Adrenal gland (tissue), 12 donors: ENCODE results near the gene CPXM2. TPM values are rescaled to one million over a fixed set of nuclear protein-coding genes. Genes with fewer than 3 reads are reported as not detected.
A peak's percentile ranks its signal among the peaks of the same experiment; 100 is the strongest.

Experiments used
- DNase-seq, 7 donors: peaks; one replicate each; pipeline ENCODE4 v3.0.0-alpha.2; 2019 to 2020
- H3K27ac ChIP-seq, 5 donors: fragments of 200-600 bp; sonication (generic) in 4 of 5; 1 replicate in 3 of 5; 2 replicates in 2 of 5; pipeline versions ENCODE4 v1.5.1 to v1.8.0; 2016 to 2020; ENCODE audit warnings: mild to moderate bottlenecking in 1 of 5
- H3K27me3 ChIP-seq: fragments of 200-600 bp; 2 replicates; pipeline ENCODE4 v1.8.0; 2021
- H3K36me3 ChIP-seq, 2 donors: fragments of 200-600 bp; replicated peaks in 1 of 2; 1 replicate in 1 of 2; 2 replicates in 1 of 2; pipeline versions ENCODE4 v1.5.1 to v1.8.0; 2018 to 2022
- H3K4me1 ChIP-seq, 2 donors: fragments of 200-600 bp; replicated peaks in 1 of 2; 1 replicate in 1 of 2; 2 replicates in 1 of 2; pipeline versions ENCODE4 v1.5.1 to v1.8.0; 2018 to 2021
- H3K4me3 ChIP-seq, 4 donors: fragments of 200-600 bp; sonication (generic) in 3 of 4; one replicate each; pipeline ENCODE4 v1.5.1; 2016 to 2018
- H3K9me3 ChIP-seq, 3 donors: fragments of 200-600 bp; sonication (generic) in 1 of 3; replicated peaks in 1 of 3; 1 replicate in 2 of 3; 2 replicates in 1 of 3; pipeline versions ENCODE4 v1.5.1 to v1.8.0; 2016 to 2021
- CTCF ChIP-seq, 6 experiments: fragments of 450-650 bp in 4 of 6; fragments of 200-600 bp in 2 of 6; sonication (generic) in 1 of 6; IDR thresholded peaks; 1 replicate in 5 of 6; 2 replicates in 1 of 6; pipeline versions ENCODE4 v1.5.1 to v1.8.0; 2016 to 2021; ENCODE audit warnings: antibody characterized with exemption in 6 of 6, mild to moderate bottlenecking in 2 of 6, moderate library complexity in 1 of 6
- POLR2A ChIP-seq, 2 donors: fragments of 450-650 bp; IDR thresholded peaks; one replicate each; pipeline ENCODE4 v1.6.1; 2017; ENCODE audit warnings: antibody characterized with exemption in 2 of 2, mild to moderate bottlenecking in 2 of 2, moderate library complexity in 1 of 2
- WGBS, 4 donors: extraction: QIAGEN DNeasy Blood & Tissue Kit in 2 of 4; methylation state at CpG; one replicate each; pipeline versions ENCODE4 v1.1.5 to v1.1.7; 2013 to 2017; 5-methylcytosine and 5-hydroxymethylcytosine counted together
- intact Hi-C, 2 donors: fragments of 100-400 bp; cut with DNase I; formaldehyde crosslinking; loops; one replicate each; pipeline versions ENCODE4 v1.14.1 to v1.15.0; 2022 to 2023
- polyA plus RNA-seq, 3 donors: library from polyadenylated mRNA; stranded (reverse); fragments of 200-250 nt in 2 of 3; fragments of 350-450 nt in 1 of 3; fragmentation: Illumina TruSeq in 1 of 3; extraction: RNeasy Lipid Tissue Mini Kit (QIAGEN cat#74804) in 1 of 3; gene quantifications; one replicate each; pipeline ENCODE4 v1.2.3, GENCODE V29; 2013 to 2014
- total RNA-seq, 9 donors: library from RNA; depleted of rRNA in 4 of 9; stranded (reverse); fragments of >200 nt in 4 of 9; fragments of 120-200 nt in 1 of 9; fragmentation: NEBNext Ultra II Directional in 1 of 9; extraction: Animal tissue kit (Norgen Biotek cat#: 25700) in 1 of 9; gene quantifications; one replicate each; pipeline versions ENCODE4 v1.1.0 to v1.2.4, GENCODE V29; 2013 to 2023
- donor health status: healthy with polysubstance abuse.
- donor health status: Bipolar disorder and iron deficiency.
- donor health status: DM: yes; HTN: yes; CAD: no.
- donor health status: DM: no; HTN: no; CAD: no.
- donor health status: DM: no; HTN: no; CAD: no.
- donor health status: DM: yes; HTN: yes; CAD: no.

Gene CPXM2
- total and polyA plus RNA-seq, 12 donors, result 0.17 to 10.8 (median 4.3) TPM

GRCh38 chr10:123913688-123914268, 22.2 kb upstream of the CPXM2 start:
- 27 to 37% (median 33%) methylated on average over 8 of the region's 8 CpGs for WGBS, 4 donors
- intact Hi-C loops, result no loop called here
- H3K27me3 ChIP-seq, result peaks cover 2% of the 10 kb centered on the region
- TF ChIP-seq CTCF (IDR thresholded peaks at IDR 0.05) (no peak), POLR2A (IDR thresholded peaks at IDR 0.05) (no peak)
- peaks cover 0 to 12% of the 10 kb centered on the region in 2 donors for H3K4me1 ChIP-seq
- DNase-seq, result peak in 6 of 7 donors; percentile 14 to 73 (median 48)
- H3K36me3 ChIP-seq, result no peaks in the 10 kb centered on the region
- H3K4me3 ChIP-seq, result no peak overlapping the region
- peak overlapping the region in 1 of 5 donors; percentile 6 for H3K27ac ChIP-seq
- no peaks in the 10 kb centered on the region for H3K9me3 ChIP-seq

DNA sequence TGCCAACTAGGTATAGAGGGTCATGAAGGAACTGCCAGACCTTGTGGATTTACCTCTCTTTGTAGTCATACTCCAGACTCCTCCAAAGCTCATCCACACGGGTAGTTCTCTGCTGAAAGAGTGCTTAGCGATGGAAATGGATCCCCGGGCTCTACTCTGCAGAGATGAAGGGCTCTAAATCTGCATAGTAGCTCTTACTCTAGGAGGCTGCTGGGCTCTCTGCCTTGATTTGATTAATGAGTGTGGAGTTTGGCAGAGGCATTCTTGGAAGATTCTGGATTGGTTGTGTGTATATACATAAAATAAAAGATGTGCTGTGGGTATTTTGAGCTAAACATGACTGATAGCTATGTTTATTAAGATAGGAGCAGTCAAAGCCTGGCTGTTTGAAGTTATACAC, 21.3 kb upstream of the CPXM2 start:
- Histone ChIP-seq H3K27me3 (no peaks in the 10 kb centered on the region), H3K4me3 (no peak overlapping the region), H3K36me3 (no peaks in the 10 kb centered on the region), H3K9me3 (no peaks in the 10 kb centered on the region), H3K4me1 (peaks cover 0 to 12% of the 10 kb centered on the region in 2 donors), H3K27ac (no peak overlapping the region)
- intact Hi-C loops, result no loop called here
- no peak for TF ChIP-seq CTCF (IDR thresholded peaks at IDR 0.05)
- 21 to 39% (median 26%) methylated on average over 3 of the region's 3 CpGs for WGBS, 4 donors
- DNase-seq, result no peak

DNA sequence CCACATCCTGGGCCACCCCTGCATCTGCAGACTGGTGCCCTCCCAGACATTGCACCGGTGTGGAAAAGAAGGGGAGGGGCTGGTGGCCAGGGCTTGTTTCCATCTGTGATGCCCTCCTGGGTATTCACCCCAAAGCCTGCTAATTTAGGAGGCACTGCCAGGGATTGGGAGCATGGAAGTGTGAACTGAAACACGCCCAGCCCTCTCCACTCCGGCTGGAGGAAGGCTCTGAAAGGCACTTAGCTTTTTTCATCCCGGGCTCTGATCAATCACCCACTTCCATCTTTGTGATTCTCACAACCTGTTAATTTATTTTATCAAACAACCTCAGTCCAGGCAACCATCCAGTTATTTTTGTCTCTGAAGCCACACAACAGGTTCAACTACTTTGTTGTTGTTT, 20.9 kb upstream of the CPXM2 start:
- no peak overlapping the region for H3K4me3 ChIP-seq
- no peak overlapping the region for H3K27ac ChIP-seq
- H3K9me3 ChIP-seq, result no peaks in the 10 kb centered on the region
- no peak for DNase-seq
- 56 to 70% (median 63%) methylated on average over 3 to 4 of the region's 4 CpGs for WGBS, 4 donors
- no peaks in the 10 kb centered on the region for H3K27me3 ChIP-seq
- H3K36me3 ChIP-seq, result no peaks in the 10 kb centered on the region
- peaks cover 0 to 12% of the 10 kb centered on the region in 2 donors for H3K4me1 ChIP-seq
- intact Hi-C loops, result no loop called here
- TF ChIP-seq POLR2A (IDR thresholded peaks at IDR 0.05), result no peak
- no peak for TF ChIP-seq CTCF (IDR thresholded peaks at IDR 0.05)

- H3K9me3 ChIP-seq, result no peaks in the 10 kb centered on the region
- peaks cover 0 to 12% of the 10 kb centered on the region in 2 donors for H3K4me1 ChIP-seq
- no peak overlapping the region for H3K4me3 ChIP-seq
- no peaks in the 10 kb centered on the region for H3K36me3 ChIP-seq
- WGBS, 4 donors, result 47 to 58% (median 52%) methylated on average over 9 of the region's 9 CpGs
- no peak for TF ChIP-seq POLR2A (IDR thresholded peaks at IDR 0.05)
- TF ChIP-seq CTCF (IDR thresholded peaks at IDR 0.05), result no peak
- no peak for DNase-seq
- no peaks in the 10 kb centered on the region for H3K27me3 ChIP-seq
- H3K27ac ChIP-seq, result no peak overlapping the region
- intact Hi-C loops, result no loop called here
Observed at GRCh38 chr10:123911866-123912265, 20.3 kb upstream of the CPXM2 start.
